A673 (cell line): Measurements from ENCODE around the gene NPHP4.

ENCODE experiments used
- EZH2 ChIP-seq: fragments of 200-600 bp; sonication (generic); IDR thresholded peaks from 2 replicates; pipeline ENCODE4 v1.6.1; 2017; ENCODE audit warnings: borderline replicate concordance, low read depth, mild to moderate bottlenecking, mixed read lengths, antibody characterized with exemption, low read length; ENCODE audit not compliant: poor library complexity, severe bottlenecking
- TF ChIP-seq, protein P1 (sequence below): fragments of 300-800, 200-600 bp; sonication (generic); conservative IDR thresholded peaks from 2 replicates; pipeline ENCODE4 v1.5.1; 2017; ENCODE audit warnings: low read depth, mild to moderate bottlenecking, antibody characterized with exemption, low read length, moderate library complexity, mixed read lengths

DNA sequence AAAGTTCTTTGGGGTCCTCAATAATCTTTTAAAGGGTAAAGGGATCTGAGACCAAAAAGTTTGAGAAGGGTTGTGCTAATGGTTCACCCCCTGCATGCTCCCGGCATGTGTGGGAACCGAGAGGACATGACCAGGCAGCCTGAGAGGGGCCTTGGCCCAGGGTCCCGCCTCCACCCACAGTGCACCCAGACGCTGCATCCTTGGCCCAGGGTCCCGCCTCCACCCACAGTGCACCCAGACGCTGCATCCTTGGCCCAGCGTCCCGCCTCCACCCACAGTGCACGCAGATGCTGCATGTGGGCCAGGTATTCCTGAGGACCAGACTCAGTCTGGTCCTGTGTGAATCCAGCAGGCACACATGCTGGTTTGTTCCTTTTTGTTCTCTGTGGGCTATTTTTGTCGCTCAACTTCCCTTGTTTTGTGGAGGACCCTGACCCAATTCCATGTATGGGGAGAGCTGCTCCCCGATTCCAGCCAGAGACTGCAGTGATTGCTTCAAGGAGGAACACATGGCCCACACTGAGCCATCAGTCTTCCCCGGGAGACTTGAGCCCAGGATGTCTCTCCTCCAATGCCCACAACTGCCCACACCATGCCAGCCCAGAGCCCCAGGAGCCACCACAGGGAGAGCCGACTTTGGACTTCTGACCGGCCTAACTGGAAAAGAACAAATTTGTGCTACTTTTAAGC is 3.5 kb downstream of the NPHP4 start:
- TF ChIP-seq, protein P1, sequence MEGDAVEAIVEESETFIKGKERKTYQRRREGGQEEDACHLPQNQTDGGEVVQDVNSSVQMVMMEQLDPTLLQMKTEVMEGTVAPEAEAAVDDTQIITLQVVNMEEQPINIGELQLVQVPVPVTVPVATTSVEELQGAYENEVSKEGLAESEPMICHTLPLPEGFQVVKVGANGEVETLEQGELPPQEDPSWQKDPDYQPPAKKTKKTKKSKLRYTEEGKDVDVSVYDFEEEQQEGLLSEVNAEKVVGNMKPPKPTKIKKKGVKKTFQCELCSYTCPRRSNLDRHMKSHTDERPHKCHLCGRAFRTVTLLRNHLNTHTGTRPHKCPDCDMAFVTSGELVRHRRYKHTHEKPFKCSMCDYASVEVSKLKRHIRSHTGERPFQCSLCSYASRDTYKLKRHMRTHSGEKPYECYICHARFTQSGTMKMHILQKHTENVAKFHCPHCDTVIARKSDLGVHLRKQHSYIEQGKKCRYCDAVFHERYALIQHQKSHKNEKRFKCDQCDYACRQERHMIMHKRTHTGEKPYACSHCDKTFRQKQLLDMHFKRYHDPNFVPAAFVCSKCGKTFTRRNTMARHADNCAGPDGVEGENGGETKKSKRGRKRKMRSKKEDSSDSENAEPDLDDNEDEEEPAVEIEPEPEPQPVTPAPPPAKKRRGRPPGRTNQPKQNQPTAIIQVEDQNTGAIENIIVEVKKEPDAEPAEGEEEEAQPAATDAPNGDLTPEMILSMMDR: no peak
- no peak for TF ChIP-seq EZH2
